PC-9 (cell line): ENCODE measurements around the gene MS4A10. TPM values are rescaled to one million over a fixed set of nuclear protein-coding genes. Genes with fewer than 3 reads are reported as not detected.

ENCODE experiments used
- BruUV-seq: library from RNA; stranded (reverse); fragments of 400-500 nt; replicated peaks from 2 replicates; lab custom pipeline; 2021; lab: Mats Ljungman, UMichigan
- CTCF ChIA-PET: fragments of 300-600 bp; sonication (Branson Sonifier 250); formaldehyde crosslinking; loops from one replicate; lab custom pipeline; 2022; ENCODE audit warnings: antibody characterized with exemption; lab: Charles Lee
- POLR2A ChIA-PET: fragments of 300-600 bp; sonication (Branson Sonifier 250); formaldehyde crosslinking; loops from one replicate; lab custom pipeline; 2022; ENCODE audit warnings: antibody characterized with exemption; ENCODE audit not compliant: unreplicated experiment; lab: Charles Lee
- DNase-seq, 2 experiments: peaks; one replicate each; pipeline versions ENCODE4 v3.0.0 to v3.0.0-alpha.2; 2015 to 2022; ENCODE audit warnings: mixed read lengths in 1 of 2
- H2AFZ ChIP-seq: fragments of 200-600 bp; sonication (generic); 2 replicates; pipeline ENCODE4 v1.8.1; 2017; ENCODE audit warnings: antibody characterized with exemption
- H3F3A ChIP-seq: fragments of 200-600 bp; sonication (generic); 2 replicates; pipeline ENCODE4 v1.8.1; 2017; ENCODE audit warnings: antibody characterized with exemption, mild to moderate bottlenecking, low read depth; ENCODE audit not compliant: insufficient read depth
- H3K27ac ChIP-seq: fragments of 200-600 bp; sonication (generic); 2 replicates; pipeline ENCODE4 v1.6.1; 2016; ENCODE audit warnings: mixed run types
- H3K27me3 ChIP-seq: fragments of 200-600 bp; sonication (generic); 2 replicates; pipeline ENCODE4 v1.6.1; 2016; ENCODE audit warnings: low read depth, mixed run types; ENCODE audit not compliant: insufficient read depth
- H3K36me3 ChIP-seq: fragments of 200-600 bp; sonication (generic); 2 replicates; pipeline ENCODE4 v1.6.1; 2016; ENCODE audit warnings: low read depth, mixed run types
- H3K4me1 ChIP-seq: fragments of 200-600 bp; sonication (generic); replicated peaks from 2 replicates; pipeline ENCODE4 v1.6.1; 2016; ENCODE audit warnings: mixed run types; ENCODE audit not compliant: insufficient read depth
- H3K4me2 ChIP-seq: fragments of 200-600 bp; sonication (generic); 2 replicates; pipeline ENCODE4 v1.6.1; 2017; ENCODE audit warnings: mixed run types
- H3K4me3 ChIP-seq: fragments of 200-600 bp; sonication (generic); 2 replicates; pipeline ENCODE4 v1.6.1; 2016; ENCODE audit warnings: mixed run types
- H3K79me2 ChIP-seq: fragments of 200-600 bp; sonication (generic); 2 replicates; pipeline ENCODE4 v1.6.1; 2017; ENCODE audit warnings: low read depth, mixed run types
- H3K9me2 ChIP-seq: fragments of 200-600 bp; sonication (generic); 2 replicates; pipeline ENCODE4 v1.8.1; 2017; ENCODE audit warnings: mild to moderate bottlenecking; ENCODE audit not compliant: insufficient read depth
- H3K9me3 ChIP-seq: fragments of 200-600 bp; sonication (generic); 2 replicates; pipeline ENCODE4 v1.8.1; 2016; ENCODE audit warnings: low read depth; ENCODE audit not compliant: insufficient read depth
- H4K20me1 ChIP-seq: fragments of 200-600 bp; sonication (generic); 2 replicates; pipeline ENCODE4 v1.8.1; 2017; ENCODE audit not compliant: insufficient read depth
- CTCF ChIP-seq: fragments of 200-600 bp; sonication (generic); conservative IDR thresholded peaks from 2 replicates; pipeline ENCODE4 v1.6.1; 2017; ENCODE audit warnings: mixed run types, antibody characterized with exemption, mild to moderate bottlenecking, moderate library complexity
- EZH2 ChIP-seq: fragments of 200-600 bp; sonication (generic); IDR thresholded peaks from 2 replicates; pipeline ENCODE4 v1.8.0; 2017; ENCODE audit warnings: antibody characterized with exemption, low read depth
- intact Hi-C: fragments of 100-400 bp; cut with micrococcal nuclease; formaldehyde crosslinking; loops from one replicate; pipeline ENCODE4 v1.10.0; 2022; ENCODE audit not compliant: unreplicated experiment
- total RNA-seq: library from RNA; stranded (reverse); gene quantifications from 2 replicates; pipeline ENCODE4 v1.2.3, GENCODE V29; 2021

The MS4A10 gene
- total RNA-seq, 1 experiment from 2014 or later, result not detected

- no peak overlapping the region for H3K27ac ChIP-seq
- no peak overlapping the region; the same call in none of the 2 replicates for H3K4me2 ChIP-seq
- peaks cover 15% of the 10 kb centered on the region for H4K20me1 ChIP-seq
- CTCF ChIA-PET, result no interaction called here
- H2AFZ ChIP-seq, result no peak overlapping the region
- peaks cover 18% of the 10 kb centered on the region for H3K4me1 ChIP-seq
- POLR2A ChIA-PET, result no interaction called here
- no peaks in the 10 kb centered on the region; the same call in 1 of the 2 replicates for H3F3A ChIP-seq
- H3K4me3 ChIP-seq, result no peak overlapping the region
- no peak for TF ChIP-seq EZH2
- TF ChIP-seq CTCF, result no peak
- no peaks in the 10 kb centered on the region for H3K27me3 ChIP-seq
- peaks cover 37% of the 10 kb centered on the region for H3K79me2 ChIP-seq
- intact Hi-C loops, result no loop called here
- no peaks in the 10 kb centered on the region for H3K9me2 ChIP-seq
- H3K9me3 ChIP-seq, result no peaks in the 10 kb centered on the region
- DNase-seq, result no peak
- H3K36me3 ChIP-seq, result peaks cover 20% of the 10 kb centered on the region
- no TSS peak for BruUV-seq
Observed at GRCh38 chr11:60845338-60845737, 60.2 kb downstream of the MS4A10 start.

- H4K20me1 ChIP-seq, result peaks cover 15% of the 10 kb centered on the region
- no peak for DNase-seq
- POLR2A ChIA-PET, result no interaction called here
- H3K27me3 ChIP-seq, result no peaks in the 10 kb centered on the region
- no peaks in the 10 kb centered on the region for H3K9me2 ChIP-seq
- peaks cover 34% of the 10 kb centered on the region for H3K79me2 ChIP-seq
- H3K4me1 ChIP-seq, result peaks cover 18% of the 10 kb centered on the region
- peaks cover 28% of the 10 kb centered on the region for H3K36me3 ChIP-seq
- no peaks in the 10 kb centered on the region for H3K9me3 ChIP-seq
- intact Hi-C loops, result no loop called here
- CTCF ChIA-PET, result no interaction called here
- no peak overlapping the region for H3K4me3 ChIP-seq
- H2AFZ ChIP-seq, result no peak overlapping the region
- BruUV-seq, result no TSS peak
- TF ChIP-seq EZH2 (no peak), CTCF (no peak)
- no peak overlapping the region for H3K4me2 ChIP-seq
- H3F3A ChIP-seq, result no peaks in the 10 kb centered on the region
- no peak overlapping the region for H3K27ac ChIP-seq
Observed at GRCh38 chr11:60847281-60847680, 62.1 kb downstream of the MS4A10 start.

GRCh38 chr11:60847896-60848295 is 62.8 kb downstream of the MS4A10 start:
- Histone ChIP-seq H3K79me2 (peaks cover 28% of the 10 kb centered on the region), H4K20me1 (peaks cover 15% of the 10 kb centered on the region), H3K9me2 (no peaks in the 10 kb centered on the region), H3K4me3 (no peak overlapping the region), H3K4me1 (peaks cover 18% of the 10 kb centered on the region), H3K9me3 (no peaks in the 10 kb centered on the region), H3K36me3 (peaks cover 28% of the 10 kb centered on the region), H3K27me3 (no peaks in the 10 kb centered on the region), H2AFZ (no peak overlapping the region), H3F3A (no peaks in the 10 kb centered on the region), H3K4me2 (no peak overlapping the region), H3K27ac (no peak overlapping the region)
- ChIA-PET POLR2A (no interaction called here), CTCF (no interaction called here)
- DNase-seq, result no peak
- no TSS peak for BruUV-seq
- TF ChIP-seq CTCF, result no peak
- no peak for TF ChIP-seq EZH2
- intact Hi-C loops, result no loop called here
